ENCODE results near the gene SLC6A5.

DNA sequence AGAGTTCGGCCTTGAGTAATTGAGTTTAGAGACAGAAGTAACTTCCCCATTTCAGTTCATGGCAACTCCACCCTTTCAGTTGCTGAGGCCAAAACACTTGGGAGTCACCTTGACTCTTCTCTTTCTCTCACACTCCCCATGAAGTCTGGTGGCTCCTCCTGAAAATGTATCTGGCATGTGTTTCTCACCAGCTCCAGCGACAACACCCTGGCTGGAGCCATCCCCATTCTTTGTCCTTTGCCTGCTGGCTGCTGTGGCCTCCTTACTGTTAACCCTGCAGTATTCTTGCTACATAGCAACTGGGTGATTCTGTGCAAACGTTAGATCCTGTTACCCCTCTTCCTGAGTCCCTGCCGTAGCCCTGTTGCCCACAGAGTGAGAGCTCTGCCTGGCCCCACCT is 23.8 kb downstream of the SLC6A5 start:
- TF ChIP-seq, protein P1, sequence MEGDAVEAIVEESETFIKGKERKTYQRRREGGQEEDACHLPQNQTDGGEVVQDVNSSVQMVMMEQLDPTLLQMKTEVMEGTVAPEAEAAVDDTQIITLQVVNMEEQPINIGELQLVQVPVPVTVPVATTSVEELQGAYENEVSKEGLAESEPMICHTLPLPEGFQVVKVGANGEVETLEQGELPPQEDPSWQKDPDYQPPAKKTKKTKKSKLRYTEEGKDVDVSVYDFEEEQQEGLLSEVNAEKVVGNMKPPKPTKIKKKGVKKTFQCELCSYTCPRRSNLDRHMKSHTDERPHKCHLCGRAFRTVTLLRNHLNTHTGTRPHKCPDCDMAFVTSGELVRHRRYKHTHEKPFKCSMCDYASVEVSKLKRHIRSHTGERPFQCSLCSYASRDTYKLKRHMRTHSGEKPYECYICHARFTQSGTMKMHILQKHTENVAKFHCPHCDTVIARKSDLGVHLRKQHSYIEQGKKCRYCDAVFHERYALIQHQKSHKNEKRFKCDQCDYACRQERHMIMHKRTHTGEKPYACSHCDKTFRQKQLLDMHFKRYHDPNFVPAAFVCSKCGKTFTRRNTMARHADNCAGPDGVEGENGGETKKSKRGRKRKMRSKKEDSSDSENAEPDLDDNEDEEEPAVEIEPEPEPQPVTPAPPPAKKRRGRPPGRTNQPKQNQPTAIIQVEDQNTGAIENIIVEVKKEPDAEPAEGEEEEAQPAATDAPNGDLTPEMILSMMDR (IDR thresholded peaks at IDR 0.05; ENCODE audit: low read depth, low read length, poor library complexity, severe bottlenecking): no peak
- no peak for TF ChIP-seq EZH2phosphoT487 (IDR thresholded peaks at IDR 0.05; ENCODE audit: borderline replicate concordance, low read length)
